Left cardiac atrium (tissue), 4 donors: ENCODE data around the gene RPL27. TPM values are rescaled to one million over a fixed set of nuclear protein-coding genes. Genes with fewer than 3 reads are reported as not detected.
A peak's percentile ranks its signal among the peaks of the same experiment; 100 is the strongest.
"Not testable (repeated sequence)": the region's sequence is repeated elsewhere in the genome, so short reads cannot be mapped to it uniquely, and the experiment has no call there.

Source experiments
- ATAC-seq, 2 donors: fragments of 200-7000 bp; cut with Tn5 transposase; one replicate each; pipeline ENCODE4 v1.9.1; 2020; ENCODE audit warnings: mild to moderate bottlenecking in 2 of 2, moderate library complexity in 2 of 2
- DNase-seq: peaks from one replicate; pipeline ENCODE4 v3.0.0-alpha.2; 2020
- intact Hi-C, 2 donors: fragments of 100-400 bp; cut with DNase I; formaldehyde crosslinking; loops; one replicate each; pipeline versions ENCODE4 v1.14.1 to v1.15.1; 2022 to 2023
- long read RNA-seq: library from polyadenylated mRNA; unstranded; transcript quantifications from one replicate; pipeline ENCODE4 v2.0.0, GENCODE V29; 2021
- total RNA-seq, 2 donors: library from RNA; stranded (reverse); fragmentation: NEBNext Ultra II Directional; extraction: Animal tissue kit (Norgen Biotek cat#: 25700); gene quantifications; one replicate each; pipeline ENCODE4 v1.2.1, GENCODE V29; 2021
- donor health status: DM: no; HTN: yes; CAD: no.
- donor health status: DM: no; HTN: yes; CAD: no; lungs with severe emphysema.
- donor health status: DM: yes; HTN: yes; CAD: no.
- donor health status: Dilated cardiomyopathy.

Gene RPL27
- total RNA-seq, result 100 to 1,000 TPM; 722 to 820 TPM
- long read RNA-seq, transcript RPL27-201 (5 exons, 505 nt), result major isoform, 17 of 23 reads
- long read RNA-seq, partial matches to known transcripts, result 2 of 23 reads
- long read RNA-seq, other reads (novel, unspliced or antisense), result 1 of 23 reads

DNA sequence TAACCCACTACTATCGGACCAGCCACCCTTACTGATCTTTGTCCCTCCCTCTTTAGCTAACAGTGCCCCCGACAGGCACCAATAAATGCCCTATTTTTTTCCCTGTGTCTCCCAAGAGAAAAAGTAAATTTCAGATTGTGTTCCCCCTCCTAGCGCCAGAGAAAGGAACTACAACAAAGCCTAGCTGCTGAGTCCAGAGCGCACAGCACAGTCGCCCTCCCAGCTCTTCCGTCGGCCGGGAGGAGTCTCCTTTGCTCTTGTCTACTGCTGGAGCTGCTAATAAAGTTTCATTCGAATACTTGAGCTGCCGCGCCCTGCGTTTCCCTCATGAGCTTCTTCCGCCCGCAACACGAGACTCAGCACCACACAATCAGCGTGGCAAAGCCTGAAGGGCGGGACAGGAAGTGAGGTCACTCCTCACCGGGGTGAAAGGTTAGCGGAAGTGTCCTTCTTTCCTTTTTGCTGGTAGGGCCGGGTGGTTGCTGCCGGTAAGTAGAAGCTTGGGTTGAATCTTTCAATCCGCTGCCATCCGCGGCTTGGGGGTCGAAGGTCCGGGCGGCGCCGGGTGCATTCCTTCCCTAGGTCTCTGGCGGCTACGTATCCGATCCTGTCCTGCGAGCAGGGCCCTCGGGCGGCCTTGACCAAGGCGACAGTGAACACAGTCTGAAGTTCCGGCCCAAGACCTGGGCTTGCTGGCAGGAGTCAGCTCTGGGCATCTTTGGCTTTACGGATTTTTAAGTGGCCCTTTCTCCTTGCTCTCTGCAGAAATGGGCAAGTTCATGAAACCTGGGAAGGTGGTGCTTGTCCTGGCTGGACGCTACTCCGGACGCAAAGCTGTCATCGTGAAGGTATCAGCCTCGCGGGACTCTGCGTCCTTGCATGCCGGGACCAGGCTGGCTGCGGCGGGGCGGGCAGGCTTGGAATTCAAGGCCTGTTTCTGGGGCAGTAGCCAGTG lies at the start of gene RPL27:
Gene RPL27 (plus strand): TSS at position 436 of the 955 bp plus-strand sequence. CDS start 332 bp downstream, at position 768.
- intact Hi-C loops, result no loop called here
- DNase-seq (peak; percentile 98), ATAC-seq (peak; percentile 98 to 99)

DNA sequence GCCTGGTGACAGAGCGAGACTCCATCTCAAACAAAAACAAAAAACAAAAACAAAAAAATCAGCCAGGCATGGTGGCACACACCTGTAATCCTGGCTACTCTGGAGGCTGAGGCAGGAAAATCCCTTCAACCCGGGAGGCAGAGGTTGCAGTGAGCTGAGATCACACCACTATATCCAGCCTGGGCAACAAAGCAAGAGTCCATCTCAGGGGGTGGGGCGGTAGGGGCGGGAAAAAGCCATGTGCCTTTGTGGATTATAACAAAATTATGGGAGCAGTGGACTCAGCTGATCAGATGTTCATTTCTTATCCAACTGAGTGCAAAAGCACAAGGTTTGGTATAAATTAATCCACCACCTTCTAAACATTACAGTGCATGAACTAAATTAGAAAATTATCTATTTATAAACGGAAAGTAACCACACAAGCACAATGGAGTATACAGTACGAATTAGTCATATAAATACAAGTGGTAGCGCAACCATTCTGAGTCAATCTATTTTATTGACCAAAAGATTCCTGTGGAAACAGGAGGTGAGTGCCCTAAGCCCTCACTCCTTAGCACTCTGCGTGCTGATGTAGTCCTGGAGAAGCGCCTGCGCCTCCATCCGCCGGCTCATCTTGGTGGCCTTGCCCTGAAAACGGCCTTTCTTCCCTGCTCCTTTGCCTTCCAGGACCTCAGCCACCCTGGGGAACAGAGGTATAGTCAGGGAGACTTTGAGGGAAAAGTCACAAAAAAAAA lies 48.0 kb upstream of the RPL27 start:
- intact Hi-C loops, result no loop called here
- DNase-seq (no peak), ATAC-seq (no peak)

DNA sequence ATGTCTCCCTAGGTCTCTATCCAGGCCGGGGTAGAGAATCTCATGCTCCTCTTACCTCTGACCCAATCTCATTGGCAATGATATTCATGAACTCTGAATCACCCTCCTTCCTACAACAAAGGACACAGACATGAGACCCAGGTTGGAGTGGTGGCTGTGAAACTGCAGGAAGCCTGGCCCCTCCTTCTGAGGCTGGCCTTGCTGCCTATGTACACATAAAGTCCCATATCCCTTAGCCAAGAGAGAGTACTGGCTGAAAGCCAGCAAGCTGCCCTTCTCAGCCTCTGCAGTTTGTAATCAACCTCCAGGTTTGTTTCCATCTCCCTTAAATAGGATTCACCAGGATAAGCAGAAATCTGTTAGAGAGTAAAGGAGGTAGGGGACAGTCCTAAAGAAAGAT lies 44.5 kb upstream of the RPL27 start:
- ATAC-seq, result no peak
- intact Hi-C loops, result no loop called here

DNA sequence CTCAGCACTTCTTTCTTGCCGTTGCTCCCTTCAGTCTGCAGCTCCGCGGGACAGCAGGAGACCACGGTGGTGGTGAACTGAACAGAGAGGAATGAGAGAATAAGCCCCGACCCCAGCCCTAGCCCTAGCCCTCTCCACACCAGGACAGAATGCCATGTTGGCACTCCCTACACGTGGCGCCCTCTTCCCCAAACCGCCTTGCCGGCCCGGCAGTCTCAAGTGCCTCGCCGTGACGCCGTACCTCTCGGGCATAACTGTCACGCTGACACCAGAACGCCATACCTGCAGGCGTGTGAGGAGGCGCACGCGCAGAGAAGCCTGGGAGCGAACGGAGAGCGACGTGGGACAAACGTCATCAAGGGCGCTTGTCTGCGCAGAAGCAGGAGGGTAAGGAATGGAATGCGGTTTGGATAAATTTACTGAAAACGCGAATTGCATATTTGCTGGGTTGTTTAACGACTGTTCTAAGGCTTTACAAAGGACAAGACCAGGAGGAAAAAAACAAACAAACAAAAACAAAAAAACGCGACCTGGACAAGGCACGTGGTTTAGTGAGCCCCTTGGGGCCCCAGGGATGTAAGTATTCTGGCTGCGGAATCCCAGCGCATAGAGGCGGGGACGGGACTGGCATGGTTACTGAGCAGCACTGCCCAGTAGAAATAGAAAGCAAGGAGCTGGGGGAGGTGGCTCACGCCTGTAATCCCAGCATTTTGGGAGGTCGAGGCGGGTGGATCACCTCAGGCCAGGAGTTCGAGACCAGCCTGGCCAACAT lies 33.9 kb upstream of the RPL27 start, which contains the start of gene AARSD1:
Gene AARSD1 (minus strand): TSS at position 294 of the 772 bp plus-strand sequence. CDS start 14 bp downstream, at position 280.
- ATAC-seq (peak; percentile 96 to 98), DNase-seq (peak; percentile 93)
- intact Hi-C loops, result no loop called here

More for the DNA sequence above, 44.5 kb upstream of the RPL27 start:
- no peak for DNase-seq

GRCh38 chr17:42967925-42968324 lies 30.3 kb upstream of the RPL27 start:
- ATAC-seq, result no peak
- DNase-seq, result no peak
- intact Hi-C loops, result no loop called here

DNA sequence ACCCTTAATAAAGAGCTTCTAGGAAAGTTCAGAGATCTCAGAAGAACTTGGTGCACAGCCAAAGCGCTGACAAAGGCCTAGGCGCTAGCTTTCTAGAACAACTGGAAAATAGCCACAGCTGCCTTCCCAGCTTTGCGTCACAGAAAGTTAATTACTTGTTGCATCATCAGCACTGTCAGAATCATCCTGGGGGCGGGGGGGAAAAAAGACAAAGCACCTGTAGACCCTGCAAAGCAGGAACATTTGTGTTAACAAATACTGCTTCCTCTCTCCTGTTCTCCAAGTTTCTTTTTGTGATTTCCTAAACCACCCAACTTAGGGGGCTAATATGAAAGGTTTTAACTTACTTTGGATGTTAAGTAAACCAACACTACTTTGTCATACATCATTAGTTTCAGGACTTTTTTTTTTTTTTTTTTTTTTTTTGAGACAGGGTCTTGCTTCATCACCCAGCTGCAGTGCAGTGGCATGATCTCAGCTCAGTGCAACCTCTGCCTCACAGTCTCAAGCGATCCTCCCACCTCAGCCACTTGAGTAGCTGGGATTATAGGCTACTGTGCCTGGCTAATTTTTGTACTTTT lies 29.1 kb upstream of the RPL27 start:
- intact Hi-C loops, result no loop called here
- ATAC-seq (no peak), DNase-seq (no peak)

DNA sequence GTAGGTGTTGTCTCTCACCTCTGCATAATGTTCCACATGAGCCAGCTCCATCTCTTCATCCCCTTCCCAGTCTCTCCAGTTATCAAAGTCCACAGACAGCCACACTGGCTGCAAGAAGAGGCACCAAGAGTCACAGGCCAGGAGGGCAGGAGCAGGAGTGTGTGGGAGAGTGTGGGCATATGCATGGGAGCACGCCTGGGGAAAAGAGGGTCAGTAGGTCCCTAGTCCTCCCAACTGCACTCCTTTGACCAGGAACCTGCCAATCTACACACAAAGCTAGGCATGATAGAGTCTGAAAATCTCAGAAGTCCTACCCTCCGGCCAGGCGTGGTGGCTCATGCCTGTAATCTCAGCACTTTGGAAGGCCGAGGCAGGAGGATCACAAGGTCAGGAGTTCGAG lies 26.6 kb upstream of the RPL27 start:
- intact Hi-C loops, result no loop called here
- no peak for ATAC-seq
- no peak for DNase-seq

DNA sequence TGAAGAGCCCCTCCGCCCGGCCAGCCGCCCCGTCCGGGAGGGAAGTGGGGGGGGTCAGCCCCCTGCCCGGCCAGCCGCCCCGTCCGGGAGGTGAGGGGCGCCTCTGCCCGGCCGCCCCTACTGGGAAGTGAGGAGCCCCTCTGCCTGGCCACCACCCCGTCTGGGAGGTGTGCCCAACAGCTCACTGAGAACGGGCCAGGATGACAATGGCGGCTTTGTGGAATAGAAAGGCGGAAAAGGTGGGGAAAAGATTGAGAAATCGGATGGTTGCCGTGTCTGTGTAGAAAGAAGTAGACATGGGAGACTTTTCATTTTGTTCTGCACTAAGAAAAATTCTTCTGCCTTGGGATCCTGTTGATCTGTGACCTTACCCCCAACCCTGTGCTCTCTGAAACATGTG lies 24.9 kb upstream of the RPL27 start:
- intact Hi-C loops, DNase-seq, ATAC-seq: not testable (repeated sequence)

- ATAC-seq (no peak), DNase-seq (no peak)
- intact Hi-C loops, result no loop called here
Measured at GRCh38 chr17:42975265-42975664, 23.0 kb upstream of the RPL27 start.

DNA sequence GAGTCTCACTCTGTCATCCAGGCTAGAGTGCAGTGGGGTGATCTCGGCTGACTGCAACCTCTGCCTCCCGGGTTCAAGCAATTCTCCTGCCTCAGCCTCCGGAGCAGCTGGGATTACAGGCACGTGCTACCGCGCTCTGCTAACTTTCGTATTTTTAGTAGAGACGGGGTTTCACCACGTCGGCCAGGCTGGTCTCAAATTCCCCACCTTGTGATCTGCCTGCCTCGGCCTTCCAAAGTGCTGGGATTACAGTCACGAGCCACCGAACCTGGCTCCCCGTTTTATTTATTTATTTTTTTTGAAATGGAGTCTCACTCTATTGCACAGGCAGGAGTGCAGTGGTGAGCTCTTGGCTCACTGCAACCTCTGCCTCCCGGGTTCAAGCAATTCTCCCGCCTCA lies 22.5 kb upstream of the RPL27 start:
- intact Hi-C loops, ATAC-seq: not testable (repeated sequence)

DNA sequence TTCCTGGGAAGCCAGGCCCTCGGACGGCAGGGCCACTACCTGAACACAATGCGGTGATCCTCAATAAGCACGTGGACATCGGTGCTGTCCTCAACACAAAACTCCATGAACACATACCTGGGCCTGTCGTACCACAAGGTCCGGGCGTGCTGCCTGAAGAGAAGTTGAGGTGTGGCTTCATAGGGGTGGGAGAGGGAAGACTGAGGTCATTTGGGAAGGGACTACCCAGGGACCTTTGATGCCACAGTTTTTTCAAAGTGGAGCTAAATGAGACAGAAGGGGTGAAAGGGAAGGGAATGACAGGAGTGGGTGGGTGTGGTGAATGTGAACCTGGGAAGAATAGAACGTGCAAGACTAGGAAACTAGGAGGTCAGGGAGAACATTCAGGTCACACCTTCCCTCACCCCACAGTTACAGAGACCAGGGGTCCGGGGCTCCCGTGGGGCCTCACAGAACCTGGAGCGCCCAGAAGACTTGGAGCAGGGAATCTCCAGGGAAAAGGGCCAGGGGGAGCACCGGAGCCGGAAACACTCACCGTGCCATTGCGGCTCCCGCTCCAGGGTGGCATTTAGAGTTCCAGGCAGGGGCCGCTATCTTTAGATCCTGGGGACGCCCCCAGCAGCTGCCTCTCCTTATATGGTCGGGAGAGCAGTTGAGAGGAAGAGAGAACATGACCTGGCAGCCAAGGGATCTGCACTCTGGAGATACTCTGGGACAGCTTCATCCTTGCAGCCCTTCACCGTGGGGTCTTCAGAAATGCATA lies 18.5 kb upstream of the RPL27 start, which contains the start of gene PTGES3L:
Gene PTGES3L (minus strand): TSS at position 570 of the 763 bp plus-strand sequence. CDS start 27 bp downstream, at position 543.
- intact Hi-C loops, result no loop called here
- ATAC-seq (peak; percentile 76 to 80), DNase-seq (peak; percentile 65)

More for the DNA sequence above, 22.5 kb upstream of the RPL27 start:
- not testable (repeated sequence) for DNase-seq

GRCh38 chr17:42980274-42980765 lies 17.9 kb upstream of the RPL27 start, which contains the start of gene RUNDC1:
Gene RUNDC1, plus strand, starts transcription at chr17:42980565. Its CDS starts 12 bp downstream, at chr17:42980577.
- intact Hi-C loops, result no loop called here
- ATAC-seq, result peak; percentile 95 to 96
- DNase-seq, result peak; percentile 96

GRCh38 chr17:42980766-42981397 lies 17.3 kb upstream of the RPL27 start:
- peak; percentile 41 for DNase-seq
- ATAC-seq, result peak; percentile 51 to 72
- intact Hi-C loops, result no loop called here

GRCh38 chr17:42982266-42982665 lies 16.0 kb upstream of the RPL27 start:
- ATAC-seq (no peak), DNase-seq (no peak)
- intact Hi-C loops, result no loop called here

GRCh38 chr17:42985225-42985624 lies 13.0 kb upstream of the RPL27 start:
- intact Hi-C loops, result no loop called here
- ATAC-seq (no peak), DNase-seq (no peak)

DNA sequence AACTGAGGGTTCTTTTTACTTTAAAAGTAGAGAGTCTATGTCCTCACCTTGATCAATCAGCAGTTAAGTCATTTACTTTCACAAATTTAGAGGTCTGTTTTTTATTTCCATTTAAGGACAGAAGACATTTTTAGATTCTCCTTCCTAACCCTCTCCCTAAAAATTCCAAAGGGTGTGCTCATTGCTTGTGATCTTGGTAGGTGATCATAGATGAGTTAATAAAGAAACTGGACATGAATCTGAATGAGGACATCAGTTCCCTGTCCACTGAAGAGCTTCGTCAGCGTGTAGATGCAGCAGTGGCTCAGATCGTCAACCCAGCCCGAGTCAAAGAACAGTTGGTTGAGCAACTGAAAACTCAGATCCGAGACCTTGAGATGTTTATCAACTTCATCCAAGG lies 9.1 kb upstream of the RPL27 start:
- no peak for ATAC-seq
- no peak for DNase-seq
- intact Hi-C loops, result no loop called here
